Gastroesophageal sphincter (tissue), 3 donors: ENCODE data around the gene SPATS2L.

Experiments
- CTCF ChIP-seq, 4 experiments: fragments of 200-600 bp in 2 of 4; fragments of 450-650 bp in 2 of 4; sonication (generic) in 1 of 4; IDR thresholded peaks; one replicate each; pipeline ENCODE4 v1.5.1; 2017 to 2019; ENCODE audit warnings: antibody characterized with exemption in 4 of 4, mild to moderate bottlenecking in 2 of 4, moderate library complexity in 2 of 4
- POLR2A ChIP-seq, 2 donors: fragments of 450-650 bp; IDR thresholded peaks; one replicate each; pipeline ENCODE4 v1.6.1; 2017; ENCODE audit warnings: antibody characterized with exemption in 2 of 2, mild to moderate bottlenecking in 2 of 2, moderate library complexity in 1 of 2
- POLR2AphosphoS5 ChIP-seq: sonication (generic); formaldehyde crosslinking; IDR thresholded peaks from one replicate; pipeline ENCODE4 v1.6.1; 2017; ENCODE audit warnings: antibody characterized with exemption

- TF ChIP-seq CTCF (IDR thresholded peaks at IDR 0.05) (no peak), POLR2A (IDR thresholded peaks at IDR 0.05) (no peak), POLR2AphosphoS5 (no peak)
These were observed 78.7 kb downstream of the SPATS2L start for GRCh38 chr2:200385063-200385635.
